T-helper 2 cell treated with Interferon-gamma antibody and Interleukin-4, amounts not matched to agents 5 μg/mL and 100 μg/mL, for 36 hours (primary cell): ENCODE measurements around the gene LMBR1L.
A peak's percentile ranks its signal among the peaks of the same experiment; 100 is the strongest.

ENCODE experiments used
- DNase-seq: peaks from one replicate; pipeline ENCODE4 v3.0.0; 2021; ENCODE audit warnings: low spot score
- H3K27ac Mint-ChIP-seq: one replicate; pipeline ENCODE4 v1.8.0; 2021; ENCODE audit warnings: mild to moderate bottlenecking, mixed read lengths
- H3K27me3 Mint-ChIP-seq: one replicate; pipeline ENCODE4 v1.8.0; 2021; ENCODE audit warnings: low read depth, mixed read lengths
- H3K36me3 Mint-ChIP-seq: one replicate; pipeline ENCODE4 v1.8.0; 2021; ENCODE audit warnings: low read depth, mixed read lengths
- H3K4me1 Mint-ChIP-seq: one replicate; pipeline ENCODE4 v1.8.0; 2021; ENCODE audit warnings: low read depth, mixed read lengths
- H3K4me3 Mint-ChIP-seq: one replicate; pipeline ENCODE4 v1.8.0; 2022; ENCODE audit warnings: mild to moderate bottlenecking, moderate library complexity, mixed read lengths
- H3K9me3 Mint-ChIP-seq: one replicate; pipeline ENCODE4 v1.8.0; 2021; ENCODE audit warnings: mixed read lengths

LMBR1L gene

DNA sequence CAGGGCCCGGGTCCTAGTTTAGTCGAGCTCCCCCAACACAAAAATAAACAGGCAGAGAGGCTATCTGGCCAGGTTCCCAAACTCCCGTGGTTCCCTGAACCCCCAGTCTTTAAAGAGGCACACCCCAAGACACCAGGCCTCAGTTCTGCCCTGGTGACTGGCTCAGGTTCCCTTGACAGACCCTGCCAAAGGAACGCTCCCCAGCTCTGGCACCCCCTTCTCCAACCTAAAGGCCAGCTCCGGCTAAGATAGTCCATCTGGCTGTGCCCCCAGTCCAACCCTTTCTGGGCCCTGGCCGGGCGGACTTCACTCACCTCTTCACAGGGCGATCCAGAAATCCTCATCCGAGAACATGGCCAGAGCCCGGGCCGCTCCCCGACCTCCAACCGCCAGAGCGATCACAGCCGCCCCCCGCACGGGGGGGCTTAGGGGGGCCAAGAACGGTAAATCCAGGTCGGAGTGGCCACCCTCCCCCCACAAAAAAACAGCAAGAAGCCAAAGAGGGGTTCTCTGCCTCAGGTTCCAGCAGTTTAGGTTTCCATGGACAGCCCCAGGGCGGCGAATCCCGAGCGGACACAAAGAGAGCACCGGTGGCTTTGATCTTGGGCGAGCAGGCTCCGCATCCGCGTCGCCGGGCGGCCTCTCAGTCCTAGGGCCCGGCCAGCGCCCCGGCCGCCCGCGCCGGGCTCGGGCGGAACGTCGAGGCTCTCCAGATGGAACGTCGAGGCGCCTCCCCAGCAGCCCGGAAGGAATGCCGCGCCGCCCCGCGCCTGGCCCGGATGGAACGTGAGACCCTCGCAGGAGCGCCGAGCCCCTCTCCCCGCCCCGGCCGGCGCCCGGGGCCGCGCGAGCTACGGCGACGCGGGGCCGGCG lies 51.1 kb downstream of the LMBR1L start:
- DNase-seq: peak; percentile 14
- no peaks in the 10 kb centered on the region for H3K27me3 Mint-ChIP-seq
- H3K4me3 Mint-ChIP-seq: peak overlapping the region; percentile 94
- H3K4me1 Mint-ChIP-seq: peaks cover 46% of the 10 kb centered on the region
- H3K27ac Mint-ChIP-seq: peak overlapping the region; percentile 86
- H3K9me3 Mint-ChIP-seq: no peaks in the 10 kb centered on the region
- peaks cover 13% of the 10 kb centered on the region for H3K36me3 Mint-ChIP-seq

DNA sequence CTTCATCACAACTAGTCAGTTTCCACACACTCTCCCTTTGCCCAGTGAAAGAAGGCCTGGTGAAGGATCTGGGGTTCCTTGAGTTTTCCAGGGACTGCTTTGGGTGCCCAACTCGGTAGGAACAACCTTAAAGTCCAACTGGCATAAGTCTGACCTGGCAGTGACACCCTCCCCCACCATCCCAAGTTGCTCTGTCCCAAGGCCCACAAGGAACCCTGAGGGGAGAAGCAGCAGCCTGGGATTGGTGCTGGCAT lies 51.7 kb downstream of the LMBR1L start:
- Mint-ChIP-seq H3K36me3 (peaks cover 14% of the 10 kb centered on the region), H3K27me3 (no peaks in the 10 kb centered on the region), H3K4me1 (peaks cover 44% of the 10 kb centered on the region), H3K27ac (peak overlapping the region; percentile 86), H3K4me3 (peak overlapping the region; percentile 94), H3K9me3 (no peaks in the 10 kb centered on the region)
- DNase-seq: no peak

DNA sequence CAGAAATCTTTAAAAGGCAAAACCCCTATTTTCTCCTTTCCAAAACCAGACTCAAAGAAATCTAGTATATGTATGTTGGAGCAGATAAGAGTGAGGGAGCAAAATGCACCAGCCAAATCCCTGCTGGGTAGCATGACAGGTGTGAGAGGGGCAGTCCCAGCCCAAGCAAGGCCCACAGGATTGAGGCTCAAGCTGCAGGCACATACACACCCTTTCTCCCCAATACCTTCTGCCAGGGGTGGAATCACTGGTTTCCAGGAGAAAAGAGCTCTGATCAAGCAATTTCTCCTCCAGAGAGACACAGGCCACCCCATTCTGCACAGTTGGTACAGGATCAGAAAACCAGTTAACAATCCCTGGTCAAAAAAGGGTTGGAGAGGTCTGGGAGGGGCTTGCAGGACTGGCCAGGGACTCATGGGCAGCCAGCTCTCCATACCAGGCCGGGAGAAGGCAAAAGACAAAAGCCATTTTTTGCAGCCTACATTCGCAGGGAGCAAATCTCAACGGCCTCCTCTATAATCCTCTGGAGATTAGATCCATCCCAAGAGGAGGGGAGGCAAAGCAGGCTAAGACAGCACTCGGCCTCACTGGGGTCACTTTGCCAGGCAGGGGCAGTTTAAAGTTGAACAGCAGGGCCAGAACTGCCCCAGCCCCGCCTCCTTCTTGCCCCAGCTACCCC lies 52.1 kb downstream of the LMBR1L start:
- H3K4me3 Mint-ChIP-seq: peak overlapping the region; percentile 94
- no peak for DNase-seq
- H3K4me1 Mint-ChIP-seq: peaks cover 42% of the 10 kb centered on the region
- peak overlapping the region; percentile 86 for H3K27ac Mint-ChIP-seq
- peaks cover 19% of the 10 kb centered on the region for H3K36me3 Mint-ChIP-seq
- no peaks in the 10 kb centered on the region for H3K9me3 Mint-ChIP-seq
- H3K27me3 Mint-ChIP-seq: no peaks in the 10 kb centered on the region

GRCh38 chr12:49057888-49058287 lies 52.8 kb downstream of the LMBR1L start:
- DNase-seq: no peak
- no peaks in the 10 kb centered on the region for H3K9me3 Mint-ChIP-seq
- peak overlapping the region; percentile 86 for H3K27ac Mint-ChIP-seq
- H3K4me3 Mint-ChIP-seq: peak overlapping the region; percentile 94
- no peaks in the 10 kb centered on the region for H3K27me3 Mint-ChIP-seq
- H3K4me1 Mint-ChIP-seq: peaks cover 42% of the 10 kb centered on the region
- peaks cover 23% of the 10 kb centered on the region for H3K36me3 Mint-ChIP-seq

DNA sequence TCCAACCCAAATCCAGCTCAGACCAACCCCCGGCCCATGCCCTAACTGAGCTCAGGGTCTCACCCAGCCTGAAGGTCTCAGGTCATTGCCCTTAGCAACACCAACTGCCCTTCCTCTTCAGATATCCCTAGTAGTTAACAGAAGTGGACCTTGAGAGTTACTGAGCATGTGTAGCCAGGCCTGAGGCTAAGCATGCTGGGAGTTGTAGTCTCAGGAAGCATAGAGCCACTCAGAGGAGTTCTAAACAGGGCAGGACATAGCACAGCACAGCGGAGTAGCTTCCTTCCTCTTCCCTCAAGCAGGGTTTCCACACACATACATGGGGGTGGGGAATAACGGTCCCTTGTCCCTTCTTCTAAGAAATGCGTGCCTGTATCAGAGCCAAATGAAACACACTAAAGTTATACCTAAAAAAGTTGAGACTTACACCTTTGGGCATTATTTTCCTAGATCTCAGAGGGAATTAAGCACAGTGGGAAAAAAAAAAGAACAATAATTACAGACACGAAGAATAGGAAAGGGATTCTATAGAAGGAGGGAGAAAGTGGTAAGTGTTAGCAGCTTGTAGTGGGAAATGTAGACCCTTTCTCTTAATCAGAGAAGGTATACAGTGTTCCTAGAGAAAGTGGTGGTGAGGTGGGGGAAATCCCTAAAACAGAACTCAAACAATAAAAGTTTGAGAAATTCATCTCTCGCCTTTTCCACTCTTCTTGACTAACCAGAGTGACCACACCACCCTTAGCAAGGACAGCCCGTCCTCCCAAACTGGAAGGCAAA lies 54.5 kb downstream of the LMBR1L start:
- Mint-ChIP-seq H3K36me3 (peaks cover 38% of the 10 kb centered on the region), H3K27me3 (no peaks in the 10 kb centered on the region), H3K4me1 (peaks cover 35% of the 10 kb centered on the region), H3K9me3 (no peaks in the 10 kb centered on the region), H3K4me3 (peak overlapping the region; percentile 94), H3K27ac (peak overlapping the region; percentile 39)
- peak; percentile 59 for DNase-seq

DNA sequence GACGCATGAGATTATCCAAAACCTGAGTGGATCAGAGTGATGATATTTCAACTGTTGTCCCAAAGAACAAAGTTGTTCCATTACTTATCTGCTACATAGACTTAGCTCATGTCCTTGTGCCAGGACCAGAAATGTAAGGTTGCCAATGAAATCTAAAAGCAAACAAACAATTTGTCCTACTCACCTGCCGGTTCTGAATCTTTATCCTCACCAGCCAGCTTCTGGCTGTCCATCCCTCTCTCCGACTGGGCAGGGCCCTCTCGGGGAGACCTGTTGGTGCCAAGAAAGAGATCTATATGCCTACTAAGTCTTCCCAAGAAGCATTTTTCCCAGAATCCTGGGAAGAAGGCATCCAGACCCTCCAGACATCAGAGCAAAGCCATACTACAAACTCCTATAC lies 55.6 kb downstream of the LMBR1L start:
- DNase-seq: no peak
- Mint-ChIP-seq H3K36me3 (peaks cover 46% of the 10 kb centered on the region), H3K4me3 (no peak overlapping the region), H3K27ac (peak overlapping the region; percentile 29), H3K4me1 (peaks cover 33% of the 10 kb centered on the region), H3K9me3 (no peaks in the 10 kb centered on the region), H3K27me3 (no peaks in the 10 kb centered on the region)

- Mint-ChIP-seq H3K36me3 (peaks cover 46% of the 10 kb centered on the region), H3K27me3 (no peaks in the 10 kb centered on the region), H3K9me3 (no peaks in the 10 kb centered on the region), H3K4me3 (no peak overlapping the region), H3K4me1 (peaks cover 33% of the 10 kb centered on the region), H3K27ac (no peak overlapping the region)
- DNase-seq: no peak
Measured at GRCh38 chr12:49054524-49054923, 56.1 kb downstream of the LMBR1L start.

- no peak for DNase-seq
- Mint-ChIP-seq H3K27me3 (no peaks in the 10 kb centered on the region), H3K4me1 (peaks cover 33% of the 10 kb centered on the region), H3K4me3 (no peak overlapping the region), H3K36me3 (peaks cover 49% of the 10 kb centered on the region), H3K27ac (no peak overlapping the region), H3K9me3 (no peaks in the 10 kb centered on the region)
Measured at GRCh38 chr12:49054096-49054495, 56.6 kb downstream of the LMBR1L start.

GRCh38 chr12:49052451-49053208 lies 58.0 kb downstream of the LMBR1L start:
- DNase-seq: no peak
- no peaks in the 10 kb centered on the region for H3K27me3 Mint-ChIP-seq
- no peak overlapping the region for H3K4me3 Mint-ChIP-seq
- no peak overlapping the region for H3K27ac Mint-ChIP-seq
- H3K4me1 Mint-ChIP-seq: peaks cover 26% of the 10 kb centered on the region
- H3K36me3 Mint-ChIP-seq: peaks cover 64% of the 10 kb centered on the region
- no peaks in the 10 kb centered on the region for H3K9me3 Mint-ChIP-seq

- no peak overlapping the region for H3K4me3 Mint-ChIP-seq
- H3K4me1 Mint-ChIP-seq: peaks cover 18% of the 10 kb centered on the region
- no peak for DNase-seq
- no peak overlapping the region for H3K27ac Mint-ChIP-seq
- no peaks in the 10 kb centered on the region for H3K27me3 Mint-ChIP-seq
- H3K9me3 Mint-ChIP-seq: no peaks in the 10 kb centered on the region
- peaks cover 69% of the 10 kb centered on the region for H3K36me3 Mint-ChIP-seq
Measured at GRCh38 chr12:49051777-49052438, 58.7 kb downstream of the LMBR1L start.

DNA sequence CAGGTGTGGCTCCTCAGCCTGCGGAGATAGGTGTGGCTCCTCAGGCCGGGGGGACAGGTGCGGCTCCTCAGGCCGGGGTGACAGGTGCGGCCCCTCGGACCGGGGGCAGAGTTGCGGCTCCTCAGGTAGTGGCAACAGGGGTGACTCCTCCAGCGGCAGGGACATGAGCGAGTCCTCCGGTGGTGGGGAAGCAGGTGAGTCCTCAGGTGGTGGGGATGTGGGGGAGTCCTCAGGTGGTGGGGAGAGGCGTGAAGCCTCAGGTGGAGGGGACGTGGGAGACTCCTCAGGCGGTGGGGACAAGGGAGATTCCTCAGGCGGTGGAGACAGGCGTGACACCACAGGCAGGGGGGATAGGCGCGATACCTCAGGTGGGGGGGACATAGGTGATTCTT lies 59.3 kb downstream of the LMBR1L start:
- DNase-seq: no peak
- Mint-ChIP-seq H3K4me1 (peaks cover 13% of the 10 kb centered on the region), H3K9me3 (no peaks in the 10 kb centered on the region), H3K27me3 (no peaks in the 10 kb centered on the region), H3K4me3 (no peak overlapping the region), H3K27ac (no peak overlapping the region), H3K36me3 (peaks cover 71% of the 10 kb centered on the region)

GRCh38 chr12:49050507-49051372 lies 59.9 kb downstream of the LMBR1L start:
- H3K36me3 Mint-ChIP-seq: peaks cover 72% of the 10 kb centered on the region
- H3K27ac Mint-ChIP-seq: no peak overlapping the region
- no peaks in the 10 kb centered on the region for H3K9me3 Mint-ChIP-seq
- DNase-seq: no peak
- no peaks in the 10 kb centered on the region for H3K27me3 Mint-ChIP-seq
- no peak overlapping the region for H3K4me3 Mint-ChIP-seq
- H3K4me1 Mint-ChIP-seq: peaks cover 7% of the 10 kb centered on the region
